Neuron (in vitro differentiated cells): ENCODE data around the gene KIF12.

ENCODE experiments used
- H2AFZ ChIP-seq: one replicate; pipeline ENCODE4 v1.6.1; 2013; ENCODE audit warnings: low read depth, mild to moderate bottlenecking, inconsistent platforms, low read length, moderate library complexity
- H3K27me3 ChIP-seq: one replicate; pipeline ENCODE4 v1.6.1; 2013; ENCODE audit warnings: low read length; ENCODE audit not compliant: insufficient read depth
- H3K36me3 ChIP-seq: one replicate; pipeline ENCODE4 v1.6.1; 2013; ENCODE audit warnings: low read length; ENCODE audit not compliant: insufficient read depth
- H3K4me1 ChIP-seq: one replicate; pipeline ENCODE4 v1.6.1; 2013; ENCODE audit warnings: low read length; ENCODE audit not compliant: insufficient read depth
- H3K4me3 ChIP-seq: 2 replicates; pipeline ENCODE4 v1.5.1; 2013; ENCODE audit warnings: mild to moderate bottlenecking, low read length, moderate library complexity
- H3K9me3 ChIP-seq: one replicate; pipeline ENCODE4 v1.6.1; 2013; ENCODE audit warnings: low read length

KIF12 gene

DNA sequence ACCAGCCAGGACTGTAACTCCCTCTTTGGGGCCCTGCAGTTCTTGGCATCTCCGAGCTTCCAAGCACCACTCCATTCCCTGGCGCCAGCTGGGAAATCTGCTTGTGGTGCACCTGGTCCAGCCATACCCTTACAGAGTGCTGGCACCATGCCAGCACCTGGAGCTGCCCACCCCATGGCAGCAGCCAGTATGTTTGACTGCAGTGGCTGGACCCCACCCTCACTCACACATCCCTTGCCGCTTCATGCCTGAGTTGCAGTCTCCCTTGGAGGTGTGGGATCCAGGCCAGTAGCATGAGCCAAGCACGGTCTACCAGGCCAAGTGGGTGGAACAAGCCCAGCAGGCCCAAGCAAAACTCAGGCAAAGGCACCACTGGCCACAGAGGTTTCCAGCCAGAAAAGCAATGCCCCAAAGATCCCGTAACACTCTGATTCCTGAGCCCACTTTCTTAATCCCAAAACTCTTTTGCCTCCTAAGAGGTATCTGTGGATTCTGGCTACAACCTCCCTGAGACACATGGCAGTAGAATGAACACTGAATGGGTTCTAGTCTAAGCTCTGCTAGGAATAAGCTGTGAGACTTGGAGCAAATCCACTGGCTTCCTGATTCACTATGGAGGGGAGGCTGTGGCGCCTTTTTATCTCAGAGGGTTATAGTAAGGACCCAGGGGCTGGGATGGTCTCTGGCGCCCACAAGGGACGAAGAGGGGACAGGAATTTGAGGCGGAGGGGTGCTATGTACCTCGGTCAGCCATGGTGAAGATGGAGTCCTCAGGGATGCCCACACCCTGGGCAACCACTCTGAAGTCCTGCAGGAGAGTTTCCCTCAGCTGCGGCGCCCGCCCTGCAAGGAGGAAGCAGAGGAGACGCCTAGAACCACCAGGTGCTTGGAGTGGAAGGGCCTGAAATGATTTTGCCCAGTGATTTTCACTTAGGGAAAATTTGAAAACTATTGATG lies 26.6 kb downstream of the KIF12 start:
- H3K9me3 ChIP-seq = no peaks in the 10 kb centered on the region
- no peak overlapping the region for H3K4me3 ChIP-seq
- no peak overlapping the region for H2AFZ ChIP-seq
- H3K27me3 ChIP-seq = peaks cover 2% of the 10 kb centered on the region
- no peaks in the 10 kb centered on the region for H3K4me1 ChIP-seq
- H3K36me3 ChIP-seq = no peaks in the 10 kb centered on the region

DNA sequence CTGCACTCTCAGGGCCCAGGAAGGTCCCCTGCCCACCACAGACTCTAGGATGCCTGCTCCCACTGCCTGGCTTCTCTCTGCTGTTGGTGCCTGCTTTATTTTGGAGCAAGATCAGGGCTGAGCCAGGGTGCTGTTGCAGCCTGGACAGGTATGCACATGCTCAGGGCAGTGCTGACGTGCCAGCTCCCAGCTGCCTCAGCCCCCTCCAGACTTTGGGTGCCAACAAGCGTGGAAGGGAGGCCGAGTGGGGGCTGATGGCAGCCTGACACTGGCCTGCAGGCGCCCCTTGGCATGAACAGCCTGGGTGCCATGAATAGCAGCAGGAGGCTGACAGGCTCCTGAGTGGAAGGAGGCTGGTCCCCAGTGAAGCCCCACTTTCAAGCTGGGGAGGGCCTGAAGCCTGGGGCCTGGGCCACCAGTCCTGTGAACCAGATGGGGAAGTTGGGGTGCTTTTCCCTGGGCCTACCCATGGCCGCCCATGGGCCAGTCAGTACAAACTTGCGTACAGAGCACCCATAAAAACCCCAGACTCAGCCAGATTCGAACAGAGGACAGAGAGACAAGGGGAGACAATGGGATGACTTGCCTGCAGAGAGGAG lies 27.8 kb downstream of the KIF12 start:
- Histone ChIP-seq H3K9me3 (no peaks in the 10 kb centered on the region), H3K4me1 (no peaks in the 10 kb centered on the region), H2AFZ (no peak overlapping the region), H3K27me3 (no peaks in the 10 kb centered on the region), H3K36me3 (no peaks in the 10 kb centered on the region), H3K4me3 (no peak overlapping the region)

DNA sequence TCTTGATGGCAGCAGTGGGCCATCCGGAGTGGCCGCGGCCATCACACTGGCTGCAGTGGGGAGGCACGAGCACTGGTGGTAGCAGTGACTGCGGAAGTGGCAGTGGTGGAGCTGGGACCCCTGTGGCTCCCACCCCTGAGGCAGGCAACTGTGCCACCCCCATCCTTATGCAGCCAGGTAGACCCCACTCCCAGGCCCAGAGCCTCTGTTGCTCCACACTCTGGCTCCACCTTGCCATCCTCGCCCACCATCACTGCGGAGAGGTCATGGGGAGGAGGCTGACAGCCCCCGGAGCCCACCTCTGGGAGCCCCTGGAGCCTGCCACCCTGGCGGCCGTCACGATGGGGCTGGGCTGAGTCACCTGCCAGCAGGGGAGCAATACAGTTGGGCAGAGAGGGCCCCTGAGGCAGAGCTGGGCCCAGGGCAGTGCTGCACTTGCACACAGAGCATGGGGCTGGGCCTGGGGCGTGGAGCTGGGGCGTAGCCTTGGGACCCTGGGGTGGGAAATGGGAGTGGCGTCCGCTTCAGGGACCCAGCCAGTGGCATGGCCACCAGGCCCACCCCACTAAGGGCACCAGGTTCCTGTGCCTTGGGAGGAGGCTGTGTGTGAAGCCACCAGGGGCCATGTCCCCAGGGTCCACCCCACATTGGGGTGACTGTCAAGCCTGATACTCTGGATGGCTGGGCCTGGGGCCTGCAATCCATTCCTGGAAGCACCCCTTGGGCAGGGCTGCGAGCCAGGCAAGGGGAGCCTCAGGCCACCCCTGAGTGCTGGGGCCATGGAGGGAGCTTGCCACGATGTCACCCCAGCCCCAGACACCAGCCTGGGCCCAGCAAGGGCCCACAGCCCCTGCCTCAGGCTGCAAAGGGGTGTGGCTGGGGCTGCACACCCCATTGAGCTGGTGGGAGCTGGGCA lies 28.6 kb downstream of the KIF12 start:
- H3K9me3 ChIP-seq = no peaks in the 10 kb centered on the region
- no peak overlapping the region for H3K4me3 ChIP-seq
- H3K4me1 ChIP-seq = no peaks in the 10 kb centered on the region
- H2AFZ ChIP-seq = no peak overlapping the region
- H3K27me3 ChIP-seq = no peaks in the 10 kb centered on the region
- H3K36me3 ChIP-seq = no peaks in the 10 kb centered on the region

GRCh38 chr9:114069476-114070187 lies 29.5 kb downstream of the KIF12 start:
- H2AFZ ChIP-seq = no peak overlapping the region
- H3K27me3 ChIP-seq = no peaks in the 10 kb centered on the region
- no peak overlapping the region for H3K4me3 ChIP-seq
- H3K4me1 ChIP-seq = no peaks in the 10 kb centered on the region
- no peaks in the 10 kb centered on the region for H3K36me3 ChIP-seq
- H3K9me3 ChIP-seq = no peaks in the 10 kb centered on the region

GRCh38 chr9:114065304-114065703 lies 33.8 kb downstream of the KIF12 start:
- Histone ChIP-seq H3K27me3 (no peaks in the 10 kb centered on the region), H2AFZ (no peak overlapping the region)

GRCh38 chr9:114061830-114062474 lies 37.1 kb downstream of the KIF12 start:
- Histone ChIP-seq H3K4me3 (no peak overlapping the region), H3K4me1 (no peaks in the 10 kb centered on the region), H2AFZ (no peak overlapping the region), H3K36me3 (no peaks in the 10 kb centered on the region), H3K9me3 (no peaks in the 10 kb centered on the region), H3K27me3 (no peaks in the 10 kb centered on the region)

More at GRCh38 chr9:114065304-114065703, 33.8 kb downstream of the KIF12 start:
- no peaks in the 10 kb centered on the region for H3K4me1 ChIP-seq
- H3K9me3 ChIP-seq = no peaks in the 10 kb centered on the region
- no peaks in the 10 kb centered on the region for H3K36me3 ChIP-seq
- no peak overlapping the region for H3K4me3 ChIP-seq

DNA sequence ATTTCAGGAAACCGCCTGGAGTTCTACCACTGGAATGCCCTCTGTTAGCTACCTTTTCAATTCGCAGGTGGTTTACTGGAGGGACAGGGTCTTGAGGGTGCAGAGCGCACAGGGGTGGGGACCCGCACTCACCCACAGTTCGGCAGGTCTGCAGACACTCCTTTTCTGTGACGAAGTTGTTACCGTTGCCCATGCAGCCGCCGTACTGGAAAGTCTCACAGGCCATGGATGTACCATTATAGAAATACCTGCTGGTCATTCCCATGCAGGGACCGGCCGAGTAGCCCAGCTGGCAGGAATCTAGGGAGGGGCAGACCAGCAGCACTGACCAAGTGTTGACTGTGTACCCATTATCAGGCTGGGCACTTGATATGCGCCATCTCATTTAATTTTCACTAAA lies 37.8 kb downstream of the KIF12 start:
- Histone ChIP-seq H3K27me3 (no peaks in the 10 kb centered on the region), H2AFZ (no peak overlapping the region), H3K36me3 (peaks cover 2% of the 10 kb centered on the region), H3K4me1 (no peaks in the 10 kb centered on the region), H3K9me3 (no peaks in the 10 kb centered on the region), H3K4me3 (no peak overlapping the region)

DNA sequence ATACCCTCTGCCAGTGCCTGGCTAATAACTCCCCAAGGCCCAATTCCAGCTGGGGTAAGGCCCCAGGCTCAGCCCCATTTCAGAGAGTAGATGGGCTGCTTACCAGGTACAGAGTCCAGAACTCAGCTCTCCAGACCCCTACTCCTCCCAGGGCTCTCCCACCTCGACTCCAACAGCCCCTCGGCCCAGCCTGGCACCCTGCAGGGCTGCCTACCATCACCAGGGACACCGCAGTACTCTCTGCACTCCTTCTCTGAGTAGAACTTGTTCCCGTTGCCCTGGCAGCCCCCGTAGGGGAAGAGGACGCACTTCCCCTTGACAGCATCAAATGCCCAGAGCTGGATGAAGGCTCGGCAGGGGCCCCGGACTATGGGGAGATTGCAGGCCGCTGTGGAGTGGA lies 38.4 kb downstream of the KIF12 start:
- peaks cover 2% of the 10 kb centered on the region for H3K36me3 ChIP-seq
- no peak overlapping the region for H3K4me3 ChIP-seq
- H3K27me3 ChIP-seq = no peaks in the 10 kb centered on the region
- H3K9me3 ChIP-seq = no peaks in the 10 kb centered on the region
- no peaks in the 10 kb centered on the region for H3K4me1 ChIP-seq
- H2AFZ ChIP-seq = no peak overlapping the region

- Histone ChIP-seq H3K4me1 (no peaks in the 10 kb centered on the region), H3K4me3 (no peak overlapping the region), H2AFZ (no peak overlapping the region), H3K27me3 (no peaks in the 10 kb centered on the region), H3K9me3 (no peaks in the 10 kb centered on the region), H3K36me3 (peaks cover 2% of the 10 kb centered on the region)
Measured at GRCh38 chr9:114060070-114060469, 39.0 kb downstream of the KIF12 start.

DNA sequence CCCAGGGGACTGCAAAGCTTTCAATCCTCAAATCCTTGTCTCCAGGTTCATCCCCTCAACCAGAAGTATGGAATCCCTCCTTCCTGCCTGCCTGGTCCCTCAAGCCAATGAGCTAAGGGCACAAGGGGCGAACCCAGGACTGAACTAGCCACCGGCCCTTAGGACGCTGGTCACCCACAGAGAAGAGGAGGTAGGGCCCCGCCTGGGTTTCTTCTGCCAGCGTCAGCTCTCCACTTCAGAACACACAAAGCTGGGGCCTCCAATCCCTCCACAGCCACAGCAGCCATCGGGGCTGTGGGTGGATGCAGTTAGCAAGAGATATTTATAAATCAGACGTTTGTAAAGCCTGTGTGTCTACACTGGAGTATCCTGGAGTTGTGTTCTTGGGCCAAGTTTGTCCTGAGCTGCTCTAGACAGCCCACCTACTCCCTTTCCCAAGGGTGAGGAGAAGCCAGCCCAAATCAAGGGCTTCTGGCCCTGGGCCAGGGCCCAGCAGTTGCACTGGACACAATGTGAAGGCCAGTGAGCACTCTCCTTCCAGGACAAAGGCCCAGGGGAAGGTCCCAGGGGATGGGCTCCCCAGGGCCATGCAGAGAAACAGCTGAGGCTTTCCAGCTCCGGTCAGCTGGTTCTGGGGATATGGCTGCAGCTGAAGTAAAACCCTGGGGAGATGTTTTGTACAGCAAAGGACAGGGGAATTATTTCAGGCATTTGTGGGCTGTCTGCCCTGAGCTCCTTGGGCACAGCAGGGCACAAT lies 39.9 kb downstream of the KIF12 start:
- no peak overlapping the region for H2AFZ ChIP-seq
- H3K27me3 ChIP-seq = no peaks in the 10 kb centered on the region
- H3K4me3 ChIP-seq = no peak overlapping the region
- no peaks in the 10 kb centered on the region for H3K9me3 ChIP-seq
- H3K4me1 ChIP-seq = peaks cover 4% of the 10 kb centered on the region
- H3K36me3 ChIP-seq = peaks cover 2% of the 10 kb centered on the region

GRCh38 chr9:114058688-114059046 lies 40.4 kb downstream of the KIF12 start:
- peaks cover 8% of the 10 kb centered on the region for H3K4me1 ChIP-seq
- H3K9me3 ChIP-seq = peaks cover 1% of the 10 kb centered on the region
- peaks cover 7% of the 10 kb centered on the region for H3K36me3 ChIP-seq
- H3K4me3 ChIP-seq = no peak overlapping the region
- no peak overlapping the region for H2AFZ ChIP-seq
- no peaks in the 10 kb centered on the region for H3K27me3 ChIP-seq
